Keratinocyte (primary cell): ENCODE data around the gene SCYGR3. TPM values are rescaled to one million over a fixed set of nuclear protein-coding genes. Genes with fewer than 3 reads are reported as not detected.

ENCODE experiments used
- DNase-seq: peaks from one replicate; pipeline ENCODE4 v3.0.0-alpha.2; 2011; ENCODE audit warnings: low read depth, missing footprints, low spot score
- FAIRE-seq: peaks from 2 replicates; lab custom pipeline; 2011; peaks lifted over from hg19 to GRCh38; lab: Jason Lieb, UNC
- H2AFZ ChIP-seq: 2 replicates; pipeline ENCODE4 v1.6.0; 2012; ENCODE audit warnings: low read length, control low read depth, inconsistent platforms; ENCODE audit not compliant: control insufficient read depth
- H3K27ac ChIP-seq: 2 replicates; pipeline ENCODE4 v1.5.1; 2011; ENCODE audit warnings: low read length; ENCODE audit not compliant: control insufficient read depth, insufficient read depth
- H3K27me3 ChIP-seq: 3 replicates; pipeline ENCODE4 v1.6.0; 2011; ENCODE audit warnings: low read length; ENCODE audit not compliant: control insufficient read depth, insufficient read depth; ENCODE audit errors: extremely low read depth
- H3K36me3 ChIP-seq, 2 experiments: 2 replicates in 1 of 2; 3 replicates in 1 of 2; pipeline ENCODE4 v1.5.1; 2011; ENCODE audit warnings: low read length in 2 of 2, mild to moderate bottlenecking in 1 of 2; ENCODE audit not compliant: control insufficient read depth in 2 of 2, insufficient read depth in 2 of 2; ENCODE audit errors: extremely low read depth in 1 of 2
- H3K4me1 ChIP-seq: 3 replicates; pipeline ENCODE4 v1.5.1; 2011; ENCODE audit warnings: low read length; ENCODE audit not compliant: control insufficient read depth, insufficient read depth; ENCODE audit errors: extremely low read depth
- H3K4me2 ChIP-seq: 3 replicates; pipeline ENCODE4 v1.6.0; 2011; ENCODE audit warnings: low read depth, low read length; ENCODE audit not compliant: control insufficient read depth, insufficient read depth; ENCODE audit errors: extremely low read depth
- H3K4me3 ChIP-seq, 3 experiments: fragments of 200-600 bp in 1 of 3; sonication (generic) in 1 of 3; 2 replicates in 2 of 3; 3 replicates in 1 of 3; pipeline ENCODE4 v1.5.1; 2011 to 2016; ENCODE audit warnings: low read length in 3 of 3, mild to moderate bottlenecking in 3 of 3, control low read depth in 2 of 3, inconsistent platforms in 1 of 3, low read depth in 1 of 3, mixed read lengths in 1 of 3, mixed run types in 1 of 3, moderate library complexity in 1 of 3; ENCODE audit not compliant: control insufficient read depth in 2 of 3, insufficient read depth in 2 of 3; ENCODE audit errors: extremely low read depth in 1 of 3
- H3K79me2 ChIP-seq: 2 replicates; pipeline ENCODE4 v1.6.0; 2012; ENCODE audit warnings: low read length; ENCODE audit not compliant: control insufficient read depth, insufficient read depth
- H3K9ac ChIP-seq: 3 replicates; pipeline ENCODE4 v1.6.0; 2011; ENCODE audit warnings: low read length; ENCODE audit not compliant: control insufficient read depth, insufficient read depth; ENCODE audit errors: extremely low read depth
- H3K9me1 ChIP-seq: 3 replicates; pipeline ENCODE4 v1.6.0; 2011; ENCODE audit warnings: low read length; ENCODE audit not compliant: control insufficient read depth, insufficient read depth; ENCODE audit errors: extremely low read depth
- H3K9me3 ChIP-seq: 2 replicates; pipeline ENCODE4 v1.5.1; 2012; ENCODE audit warnings: low read depth, low read length; ENCODE audit not compliant: control insufficient read depth
- H4K20me1 ChIP-seq: 3 replicates; pipeline ENCODE4 v1.6.0; 2011; ENCODE audit warnings: low read length; ENCODE audit not compliant: control insufficient read depth, insufficient read depth; ENCODE audit errors: extremely low read depth
- CTCF ChIP-seq, 3 experiments: IDR thresholded peaks in 1 of 3; conservative IDR thresholded peaks in 1 of 3; optimal IDR thresholded peaks in 1 of 3; 2 replicates in 2 of 3; 3 replicates in 1 of 3; pipeline versions ENCODE3 to v1.5.1; 2011; ENCODE audit warnings: low read length in 3 of 3, mild to moderate bottlenecking in 3 of 3, moderate library complexity in 2 of 3, control low read depth in 1 of 3, inconsistent platforms in 1 of 3; ENCODE audit not compliant: insufficient read depth in 2 of 3; ENCODE audit errors: extremely low read depth in 1 of 3
- EZH2 ChIP-seq: IDR thresholded peaks from one replicate; pipeline ENCODE4 v1.6.1; 2012; ENCODE audit warnings: inconsistent platforms, mild to moderate bottlenecking, low read length, moderate library complexity
- dilution Hi-C: fragments of 300-500 bp; cut with MboI; formaldehyde crosslinking; loops from one replicate; pipeline ENCODE4 v1.7.0; 2020; ENCODE audit warnings: low sequenced_read_pairs; ENCODE audit not compliant: extremely low pct_ligation_motif_present
- polyA plus RNA-seq, 5 experiments: library from polyadenylated mRNA; depleted of rRNA in 3 of 5; stranded (reverse) in 3 of 5; stranded (forward) in 1 of 5; unstranded in 1 of 5; fragments of >200 nt; gene quantifications; 1 replicate in 1 of 5; 2 replicates in 3 of 5; 3 replicates in 1 of 5; pipeline versions ENCODE4 v1.2.1 to v1.2.3, GENCODE V29; 2011 to 2012; ENCODE audit warnings: missing spikeins in 2 of 5, low read depth in 1 of 5, low replicate concordance in 1 of 5

Gene SCYGR3
- polyA plus RNA-seq, 1 donor (not counting 4 experiments of a cell fraction or from before 2014, with no cell fraction given), result not detected

- Histone ChIP-seq H4K20me1 (no peaks in the 10 kb centered on the region), H3K4me2 (no peak overlapping the region), H3K4me1 (no peaks in the 10 kb centered on the region), H3K27ac (no peak overlapping the region), H3K79me2 (no peaks in the 10 kb centered on the region), H2AFZ (no peak overlapping the region), H3K9me1 (no peaks in the 10 kb centered on the region), H3K36me3 (no peaks in the 10 kb centered on the region), H3K27me3 (no peaks in the 10 kb centered on the region), H3K4me3 (no peak overlapping the region), H3K9me3 (no peaks in the 10 kb centered on the region), H3K9ac (no peak overlapping the region)
- no peak for FAIRE-seq
- TF ChIP-seq EZH2 (no peak), CTCF (optimal IDR thresholded peaks at IDR 0.05 in 1 of 3, IDR thresholded peaks at IDR 0.05 in 1 of 3, conservative IDR thresholded peaks at IDR 0.05 in 1 of 3; ENCODE audit: extremely low read depth in 1 of 3, insufficient read depth in 2 of 3, low read length in 3 of 3) (no peak)
- no peak for DNase-seq
- dilution Hi-C loops, result no loop called here
Measured at GRCh38 chr2:227592694-227593387, 21.8 kb downstream of the SCYGR3 start.

- dilution Hi-C loops, result no loop called here
- Histone ChIP-seq H3K4me3 (no peak overlapping the region), H3K36me3 (peaks cover 0 to under 1% of the 10 kb centered on the region in 2 experiments), H3K4me2 (no peak overlapping the region), H2AFZ (no peak overlapping the region), H3K27ac (no peak overlapping the region), H3K9ac (no peak overlapping the region), H3K27me3 (no peaks in the 10 kb centered on the region), H3K4me1 (no peaks in the 10 kb centered on the region), H3K79me2 (no peaks in the 10 kb centered on the region), H4K20me1 (no peaks in the 10 kb centered on the region), H3K9me1 (no peaks in the 10 kb centered on the region), H3K9me3 (peaks cover 2% of the 10 kb centered on the region)
- TF ChIP-seq EZH2 (no peak), CTCF (optimal IDR thresholded peaks at IDR 0.05 in 1 of 3, IDR thresholded peaks at IDR 0.05 in 1 of 3, conservative IDR thresholded peaks at IDR 0.05 in 1 of 3; ENCODE audit: extremely low read depth in 1 of 3, insufficient read depth in 2 of 3, low read length in 3 of 3) (no peak)
- FAIRE-seq, result no peak
- no peak for DNase-seq
Measured at GRCh38 chr2:227582369-227582768, 32.3 kb downstream of the SCYGR3 start.
